ENCODE measurements around the gene STOML3.

DNA sequence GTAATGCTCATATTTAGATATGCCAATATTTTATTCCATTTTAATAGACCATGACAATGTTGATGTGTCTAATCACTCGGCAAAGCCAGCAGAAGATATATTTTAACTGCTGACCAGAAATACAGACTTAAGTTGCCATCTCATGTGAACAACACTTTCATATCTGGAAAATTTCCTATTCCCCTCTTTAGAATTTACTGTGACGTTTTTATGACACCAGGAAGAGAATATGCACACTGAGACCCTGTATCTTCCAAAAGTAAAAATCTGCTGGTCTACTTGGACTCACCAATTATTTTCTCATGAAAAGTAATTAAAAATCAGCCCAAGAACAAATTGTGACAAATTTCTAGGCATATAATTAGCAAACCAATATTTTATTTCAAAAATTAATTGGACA lies 45.2 kb upstream of the STOML3 start:
- TF ChIP-seq, protein P1, sequence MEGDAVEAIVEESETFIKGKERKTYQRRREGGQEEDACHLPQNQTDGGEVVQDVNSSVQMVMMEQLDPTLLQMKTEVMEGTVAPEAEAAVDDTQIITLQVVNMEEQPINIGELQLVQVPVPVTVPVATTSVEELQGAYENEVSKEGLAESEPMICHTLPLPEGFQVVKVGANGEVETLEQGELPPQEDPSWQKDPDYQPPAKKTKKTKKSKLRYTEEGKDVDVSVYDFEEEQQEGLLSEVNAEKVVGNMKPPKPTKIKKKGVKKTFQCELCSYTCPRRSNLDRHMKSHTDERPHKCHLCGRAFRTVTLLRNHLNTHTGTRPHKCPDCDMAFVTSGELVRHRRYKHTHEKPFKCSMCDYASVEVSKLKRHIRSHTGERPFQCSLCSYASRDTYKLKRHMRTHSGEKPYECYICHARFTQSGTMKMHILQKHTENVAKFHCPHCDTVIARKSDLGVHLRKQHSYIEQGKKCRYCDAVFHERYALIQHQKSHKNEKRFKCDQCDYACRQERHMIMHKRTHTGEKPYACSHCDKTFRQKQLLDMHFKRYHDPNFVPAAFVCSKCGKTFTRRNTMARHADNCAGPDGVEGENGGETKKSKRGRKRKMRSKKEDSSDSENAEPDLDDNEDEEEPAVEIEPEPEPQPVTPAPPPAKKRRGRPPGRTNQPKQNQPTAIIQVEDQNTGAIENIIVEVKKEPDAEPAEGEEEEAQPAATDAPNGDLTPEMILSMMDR (IDR thresholded peaks at IDR 0.05; ENCODE audit: insufficient read depth, low read depth, low read length) = no peak
- no peak for TF ChIP-seq EZH2 (IDR thresholded peaks at IDR 0.05; ENCODE audit: insufficient read depth, low read length)
